Activated effector memory CD4-positive, alpha-beta T cell treated with anti-CD3 and anti-CD28 coated beads, Interleukin-2, amount 50 U/mL, for 16 hours (primary cell): ENCODE data around the gene HECW1.

Experiments
- DNase-seq: peaks from one replicate; pipeline ENCODE4 v3.0.0-alpha.2; 2020

Gene HECW1

DNA sequence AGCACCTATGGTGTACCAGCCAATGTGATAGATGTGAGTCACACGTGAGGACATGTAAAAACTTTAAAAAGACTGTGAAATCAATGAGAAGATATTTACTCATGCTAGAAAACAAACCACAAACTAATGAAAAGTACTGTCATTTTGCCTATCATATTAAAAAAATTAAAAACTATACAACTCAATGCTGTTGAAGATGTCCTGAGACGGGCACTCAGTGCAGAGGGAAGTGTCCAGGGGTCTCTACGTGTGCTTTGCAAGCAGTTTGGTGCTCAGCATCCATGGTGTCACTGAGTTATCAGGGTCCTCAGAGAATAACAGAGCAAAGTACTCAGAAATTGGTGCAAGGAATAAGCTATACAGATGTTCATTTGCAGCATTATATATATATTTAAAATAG is 162.3 kb downstream of the HECW1 start:
- DNase-seq = no peak

DNA sequence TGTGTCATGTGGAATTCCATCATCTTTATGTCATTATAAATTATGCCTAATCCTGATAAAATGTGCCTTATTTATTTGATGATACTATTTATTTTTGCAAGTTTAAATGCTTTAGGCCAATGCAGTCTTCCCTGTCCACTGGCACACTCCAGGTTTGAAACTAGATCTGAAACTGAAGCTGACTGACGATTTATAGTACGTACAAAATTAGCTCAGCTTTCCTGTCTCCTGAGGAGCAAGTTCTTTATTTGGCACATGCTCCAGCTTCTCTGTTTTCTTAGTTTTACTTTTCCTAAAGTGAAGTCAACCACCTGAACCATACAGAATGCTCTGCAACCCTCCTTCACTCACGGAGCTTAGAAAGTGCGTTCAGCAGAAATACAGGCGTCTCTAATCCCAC is 164.1 kb downstream of the HECW1 start:
- DNase-seq = no peak

GRCh38 chr7:43278088-43278644 is 165.7 kb downstream of the HECW1 start:
- no peak for DNase-seq

- DNase-seq = no peak
These were observed 168.8 kb downstream of the HECW1 start for GRCh38 chr7:43281268-43281667.

GRCh38 chr7:43283706-43284105 is 171.3 kb downstream of the HECW1 start:
- DNase-seq = no peak

GRCh38 chr7:43289826-43290225 is 177.4 kb downstream of the HECW1 start:
- DNase-seq = no peak

GRCh38 chr7:43290978-43291377 is 178.5 kb downstream of the HECW1 start:
- DNase-seq = no peak

DNA sequence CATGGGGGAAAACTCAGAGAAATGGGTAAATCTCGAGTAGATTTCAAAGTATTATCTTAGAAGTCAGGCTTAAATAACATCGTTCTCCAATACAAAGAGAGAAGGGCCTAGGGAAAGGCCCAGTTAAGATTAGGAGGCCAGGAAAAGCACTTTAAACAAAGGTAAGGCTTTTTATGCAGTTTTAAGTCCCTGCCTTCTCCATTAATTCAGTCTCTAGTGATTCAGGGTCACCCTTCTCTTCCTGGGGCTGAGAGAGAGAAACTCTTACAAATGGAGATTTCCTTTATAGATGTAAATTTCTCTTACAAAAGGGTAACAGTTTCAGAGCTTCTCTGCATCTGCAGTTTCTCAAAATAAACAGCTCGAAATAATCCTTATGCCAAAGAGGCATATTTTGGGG is 179.3 kb downstream of the HECW1 start:
- DNase-seq = no peak

DNA sequence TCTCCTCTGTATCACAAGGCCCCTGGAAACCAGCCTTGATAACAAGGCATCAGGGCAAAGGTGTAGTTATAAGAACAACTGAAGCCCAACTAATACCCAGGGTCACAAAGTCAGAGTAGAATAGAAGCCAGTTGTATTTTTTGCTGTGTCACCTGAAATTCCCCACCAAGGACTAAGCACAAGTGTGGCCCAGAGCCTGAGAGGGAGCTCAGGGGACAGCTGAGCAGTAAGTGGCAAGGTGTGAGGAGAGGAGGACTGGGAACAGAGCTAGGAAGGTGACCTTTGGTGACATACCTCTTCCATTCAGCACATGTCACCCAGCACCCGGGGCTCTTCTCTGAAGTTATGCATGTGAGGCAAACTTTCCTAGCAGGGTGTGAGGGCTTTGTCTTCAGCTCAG is 179.9 kb downstream of the HECW1 start:
- DNase-seq = no peak

DNA sequence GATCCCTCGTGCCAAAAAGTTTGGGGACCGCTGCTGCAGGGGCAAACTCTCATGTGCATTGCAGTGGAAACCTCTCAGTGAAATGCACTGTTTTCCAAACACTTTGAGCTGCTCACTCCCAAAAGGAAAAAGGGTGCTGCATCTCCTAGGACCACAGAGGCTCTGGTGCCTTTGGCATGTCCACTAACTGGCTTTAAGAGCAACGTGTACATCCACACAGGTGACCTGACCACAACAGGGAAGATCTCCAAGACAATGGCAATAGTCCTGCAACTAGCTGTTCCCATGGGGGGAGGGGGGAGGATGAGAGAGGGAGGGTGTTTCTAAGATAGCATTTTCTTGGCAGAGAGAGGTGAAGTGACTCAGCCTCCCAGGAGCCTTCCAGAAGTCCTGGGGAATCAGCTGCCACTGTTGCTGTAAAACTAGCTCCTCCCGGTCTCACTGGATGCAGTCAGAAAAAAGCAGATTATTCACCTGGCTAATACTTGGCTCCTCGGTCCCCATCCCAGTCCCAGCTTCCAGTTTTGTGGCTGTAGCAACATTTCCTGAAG is 181.7 kb downstream of the HECW1 start:
- DNase-seq = no peak

GRCh38 chr7:43295429-43295828 is 183.0 kb downstream of the HECW1 start:
- no peak for DNase-seq

DNA sequence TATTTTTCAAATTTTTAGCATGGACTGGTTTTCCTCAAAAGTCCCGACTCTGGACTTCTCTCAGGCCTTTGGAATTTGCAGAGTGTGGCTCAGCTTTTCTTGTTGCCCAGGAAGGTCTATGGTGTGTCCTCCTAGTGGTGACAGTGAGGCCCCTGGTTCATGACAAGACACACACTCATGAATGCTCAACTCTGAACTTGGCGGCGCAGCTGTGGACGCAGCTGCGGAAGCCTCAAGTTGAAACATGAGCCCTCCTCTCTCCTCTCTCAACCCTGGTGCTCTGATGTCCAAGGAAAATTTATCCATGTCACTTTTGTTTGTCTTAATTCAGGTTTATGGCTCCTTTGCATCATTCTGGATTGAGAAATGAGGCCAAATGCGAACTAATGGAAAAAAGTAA is 183.9 kb downstream of the HECW1 start:
- DNase-seq = no peak

DNA sequence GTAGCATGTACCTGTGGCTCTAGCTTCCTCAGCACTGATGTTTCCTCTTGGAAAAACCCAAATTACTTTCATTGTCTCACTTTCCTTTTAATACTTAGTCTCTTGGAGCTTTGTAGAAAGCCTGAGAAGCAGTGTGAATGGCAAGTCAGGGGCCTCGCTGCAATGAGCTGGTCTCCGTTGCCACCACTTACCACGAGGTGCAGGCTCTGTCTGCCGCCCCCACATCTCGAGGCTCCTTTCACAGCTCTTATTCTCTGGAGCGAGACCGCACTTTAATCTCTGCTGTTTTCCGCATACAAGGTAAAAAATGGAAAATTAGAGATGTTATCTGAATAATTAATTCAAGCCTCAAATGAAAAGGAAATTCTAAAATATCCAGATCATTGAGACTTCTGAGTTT is 186.2 kb downstream of the HECW1 start:
- DNase-seq = no peak

DNA sequence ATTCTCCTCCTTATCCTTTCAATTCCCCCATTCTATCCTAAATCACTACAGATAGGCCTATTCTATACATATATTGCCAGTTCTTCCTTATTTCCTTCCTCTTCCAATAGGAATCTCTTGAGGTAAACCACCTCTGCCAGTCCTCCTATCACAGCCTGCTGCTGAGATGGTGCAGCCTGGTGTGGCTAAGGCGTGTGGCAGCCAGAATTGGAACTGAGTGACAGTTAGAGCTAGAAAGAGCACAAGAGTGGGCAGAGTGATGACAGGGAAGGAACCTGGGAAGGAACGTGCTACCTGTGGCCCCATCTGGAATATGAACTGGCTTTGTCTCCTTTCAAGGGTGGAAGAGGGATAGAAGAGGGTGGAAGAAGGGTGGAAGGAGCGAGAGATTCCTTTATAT is 187.7 kb downstream of the HECW1 start:
- no peak for DNase-seq

- DNase-seq = no peak
These were observed 189.8 kb downstream of the HECW1 start for GRCh38 chr7:43302211-43302711.

GRCh38 chr7:43302773-43303460 is 190.5 kb downstream of the HECW1 start:
- no peak for DNase-seq

DNA sequence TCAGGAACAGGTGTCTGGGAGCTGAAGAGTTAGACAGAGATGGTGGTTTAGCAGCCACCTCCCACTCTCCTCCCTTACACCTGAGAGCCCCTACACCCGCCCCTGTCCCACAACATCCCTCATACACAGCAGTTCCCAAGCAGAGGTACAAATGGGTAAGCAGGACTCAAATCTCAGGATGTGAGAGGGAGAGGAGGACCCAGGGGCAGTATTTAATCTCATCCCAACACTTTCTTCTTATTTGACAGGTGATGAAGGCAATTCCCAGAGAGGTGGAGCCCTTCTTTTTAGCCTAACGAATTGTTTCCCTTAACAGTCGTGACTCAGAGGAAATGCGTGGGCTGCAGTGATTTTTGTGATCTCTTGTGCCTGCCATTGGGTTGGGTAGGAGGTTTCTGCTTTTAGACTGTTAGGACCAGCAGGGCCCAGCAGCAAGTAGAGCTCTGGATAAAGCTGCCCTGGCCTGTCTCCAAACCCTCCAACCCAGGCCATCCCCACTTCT is 191.3 kb downstream of the HECW1 start:
- peak; percentile 75 for DNase-seq

DNA sequence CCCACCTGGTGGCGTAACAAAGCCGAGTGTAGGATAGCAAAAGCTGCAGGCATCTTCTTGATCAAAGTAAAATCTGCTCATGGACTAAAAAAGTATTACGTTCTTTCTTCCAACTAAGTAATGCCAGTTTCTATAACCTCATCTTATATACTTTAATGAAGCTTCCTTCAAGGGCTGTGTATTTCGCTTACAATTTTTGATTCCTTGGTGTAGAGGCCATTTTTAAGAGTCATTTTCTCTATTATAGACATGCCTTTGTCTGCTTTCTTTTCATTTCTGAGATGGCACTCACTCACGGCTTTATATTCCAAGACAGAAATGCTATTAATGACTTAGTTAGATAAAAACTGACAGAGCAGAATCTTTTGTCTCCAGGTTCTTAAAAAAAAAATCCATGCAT is 194.0 kb downstream of the HECW1 start:
- no peak for DNase-seq

- DNase-seq = no peak
These were observed 195.1 kb downstream of the HECW1 start for GRCh38 chr7:43307522-43307921.

GRCh38 chr7:43308913-43309705 is 196.7 kb downstream of the HECW1 start:
- DNase-seq = no peak

DNA sequence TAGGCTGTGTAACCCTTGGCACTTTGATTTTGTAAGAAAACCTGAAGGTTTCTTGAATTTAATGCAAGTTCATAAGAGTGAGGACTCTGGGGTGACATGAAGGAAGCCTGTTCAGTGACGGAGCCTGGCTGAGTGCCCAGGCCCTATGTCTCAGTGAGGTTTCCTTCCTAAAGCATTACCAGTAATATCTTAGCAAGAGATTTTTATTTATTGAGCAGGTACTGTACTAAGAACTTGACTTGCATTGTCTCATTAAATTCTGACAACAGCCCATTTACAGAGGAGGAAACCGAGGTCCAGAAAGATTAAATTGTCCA is 197.2 kb downstream of the HECW1 start:
- no peak for DNase-seq

GRCh38 chr7:43311052-43311451 is 198.6 kb downstream of the HECW1 start:
- DNase-seq = no peak

- no peak for DNase-seq
These were observed 199.2 kb downstream of the HECW1 start for GRCh38 chr7:43311694-43312093.
